HepG2 (cell line): ENCODE results near the gene NFAT5. TPM values are rescaled to one million over a fixed set of nuclear protein-coding genes. Genes with fewer than 3 reads are reported as not detected.

ENCODE experiments used
- ATAC-seq: fragments of 200-7000 bp; cut with Tn5 transposase; 3 replicates; pipeline ENCODE4 v1.9.1; 2020; ENCODE audit warnings: mild to moderate bottlenecking, moderate library complexity
- BruUV-seq: library from RNA; stranded (reverse); fragments of 400-500 nt; replicated peaks from 2 replicates; lab custom pipeline; 2021; lab: Mats Ljungman, UMichigan
- CTCF ChIA-PET: fragments of 300-600 bp; formaldehyde crosslinking; extraction: SDS; loops from one replicate; lab custom pipeline; 2021; ENCODE audit warnings: low total read pairs, inconsistent platforms, low intra/inter-chr PET ratio; lab: Yijun Ruan, JAX
- POLR2A ChIA-PET: fragments of 350-600 bp; sonication (Branson Sonifier 250); formaldehyde crosslinking; loops from one replicate; lab custom pipeline; 2020; ENCODE audit warnings: antibody characterized with exemption, inconsistent platforms; lab: Yijun Ruan, JAX
- DNase-seq: peaks from one replicate; pipeline ENCODE4 v3.0.0-alpha.2; 2015; ENCODE audit warnings: low spot score
- FAIRE-seq: peaks from 3 replicates; lab custom pipeline; 2011; peaks lifted over from hg19 to GRCh38; lab: Jason Lieb, UNC
- H2AFZ ChIP-seq: one replicate; pipeline ENCODE4 v1.6.1; 2011; ENCODE audit warnings: low read length, inconsistent platforms
- H3K27ac ChIP-seq: fragments of 300-600 bp; 3 replicates; pipeline ENCODE4 v1.8.0; 2011; ENCODE audit warnings: mixed run types, mild to moderate bottlenecking, mixed read lengths, low read length, inconsistent platforms; ENCODE audit not compliant: insufficient read depth; ENCODE audit errors: extremely low read length
- H3K27me3 ChIP-seq, 2 experiments: fragments of 200-600 bp in 1 of 2; 2 replicates in 1 of 2; 3 replicates in 1 of 2; pipeline versions ENCODE4 v1.6.0 to v1.8.0; 2011; ENCODE audit warnings: low read length in 2 of 2, mild to moderate bottlenecking in 2 of 2, moderate library complexity in 2 of 2, inconsistent platforms in 1 of 2; ENCODE audit not compliant: insufficient read depth in 2 of 2, control insufficient read depth in 1 of 2
- H3K36me3 ChIP-seq, 2 experiments: fragments of 200-600 bp in 1 of 2; replicated peaks in 1 of 2; 2 replicates in 1 of 2; 3 replicates in 1 of 2; pipeline versions ENCODE4 v1.5.1 to v1.8.0; 2011; ENCODE audit warnings: low read length in 2 of 2, inconsistent platforms in 1 of 2; ENCODE audit not compliant: insufficient read depth in 2 of 2, control insufficient read depth in 1 of 2
- H3K4me1 ChIP-seq: 2 replicates; pipeline ENCODE4 v1.5.1; 2012; ENCODE audit warnings: low read length, inconsistent platforms; ENCODE audit not compliant: insufficient read depth
- H3K4me2 ChIP-seq: 2 replicates; pipeline ENCODE4 v1.6.0; 2011; ENCODE audit warnings: low read depth, low read length, inconsistent platforms
- H3K4me3 ChIP-seq, 3 experiments: fragments of 200-600 bp in 1 of 3; sonication (generic), shearing (Covaris generic) in 1 of 3; replicated peaks in 1 of 3; 2 replicates each; pipeline ENCODE4 v1.5.1; 2011 to 2016; ENCODE audit warnings: low read length in 3 of 3, inconsistent platforms in 2 of 3, low read depth in 2 of 3, mild to moderate bottlenecking in 2 of 3, control low read depth in 1 of 3, mixed read lengths in 1 of 3; ENCODE audit not compliant: insufficient read depth in 1 of 3
- H3K79me2 ChIP-seq: one replicate; pipeline ENCODE4 v1.6.1; 2011; ENCODE audit warnings: low read length, inconsistent platforms; ENCODE audit not compliant: insufficient read depth
- H3K9ac ChIP-seq: 2 replicates; pipeline ENCODE4 v1.6.0; 2011; ENCODE audit warnings: mild to moderate bottlenecking, low read depth, low read length, inconsistent platforms; ENCODE audit not compliant: insufficient read depth
- H3K9me3 ChIP-seq: 2 replicates; pipeline ENCODE4 v1.5.1; 2012; ENCODE audit warnings: mild to moderate bottlenecking, low read length
- H4K20me1 ChIP-seq: 2 replicates; pipeline ENCODE4 v1.6.0; 2011; ENCODE audit warnings: inconsistent platforms, mild to moderate bottlenecking, low read length, moderate library complexity; ENCODE audit not compliant: insufficient read depth
- CHD4 ChIP-seq: fragments of 200-600 bp; sonication (generic); IDR thresholded peaks from 2 replicates; pipeline ENCODE4 v1.7.0; 2017; ENCODE audit warnings: mild to moderate bottlenecking, low read length, borderline replicate concordance
- EED ChIP-seq: sonication (generic); formaldehyde crosslinking; IDR thresholded peaks from 2 replicates; pipeline ENCODE4 v1.5.0; 2020; ENCODE audit warnings: mild to moderate bottlenecking, missing genetic modification reagents
- KDM1A ChIP-seq: IDR thresholded peaks from 2 replicates; pipeline ENCODE4 v1.6.1; 2016; ENCODE audit warnings: missing compliant biosample characterization
- MIER2 ChIP-seq: IDR thresholded peaks from 2 replicates; pipeline ENCODE4 v1.6.1; 2016; ENCODE audit warnings: missing biosample characterization, missing genetic modification reagents
- ZBTB7B ChIP-seq: sonication (generic); formaldehyde crosslinking; IDR thresholded peaks from 2 replicates; pipeline ENCODE4 v1.4.0; 2020; ENCODE audit warnings: missing genetic modification reagents
- ZNF274 ChIP-seq: sonication (generic); formaldehyde crosslinking; IDR thresholded peaks from 2 replicates; pipeline ENCODE4 v1.5.1; 2020; ENCODE audit warnings: mild to moderate bottlenecking, missing genetic modification reagents
- ZNF607 ChIP-seq: sonication (generic); formaldehyde crosslinking; IDR thresholded peaks from 2 replicates; pipeline ENCODE4 v1.5.1; 2020; ENCODE audit warnings: missing genetic modification reagents, mild to moderate bottlenecking, borderline replicate concordance
- ZNF629 ChIP-seq: sonication (generic); formaldehyde crosslinking; conservative IDR thresholded peaks from 2 replicates; pipeline ENCODE4 v1.5.0; 2020; ENCODE audit warnings: missing genetic modification reagents
- ZNF777 ChIP-seq: sonication (generic); formaldehyde crosslinking; IDR thresholded peaks from 2 replicates; pipeline ENCODE4 v1.4.0; 2020; ENCODE audit warnings: missing genetic modification reagents
- ZSCAN20 ChIP-seq: sonication (generic); formaldehyde crosslinking; IDR thresholded peaks from 2 replicates; pipeline ENCODE4 v1.4.0; 2020; ENCODE audit warnings: missing genetic modification reagents, mild to moderate bottlenecking, borderline replicate concordance
- WGBS: methylation state at CpG from one replicate; pipeline ENCODE4 v1.1.6; 2017; ENCODE audit warnings: low lambda C conversion rate; 5-methylcytosine and 5-hydroxymethylcytosine counted together
- in situ Hi-C: cut with HindIII; loops from 2 replicates; pipeline ENCODE4 v1.10.0; 2017; ENCODE audit warnings: low pct_unique_long_range_greater_than_20kb; ENCODE audit not compliant: extremely low pct_ligation_motif_present
- intact Hi-C: fragments of 100-400 bp; cut with micrococcal nuclease; formaldehyde crosslinking; loops from one replicate; pipeline ENCODE4 v1.10.0; 2022; ENCODE audit not compliant: unreplicated experiment
- polyA plus RNA-seq, 8 experiments: library from polyadenylated mRNA; depleted of rRNA in 3 of 8; stranded (reverse) in 7 of 8; unstranded in 1 of 8; fragments of >200 nt; fragmentation: Illumina TruSeq in 4 of 8; extraction: Trizol in 4 of 8; gene quantifications; 2 replicates each; pipeline versions ENCODE4 v1.2.1 to v1.2.3, GENCODE V29; 2011 to 2016; ENCODE audit warnings: low read depth in 4 of 8, missing spikeins in 1 of 8, mixed read lengths in 1 of 8; ENCODE audit not compliant: insufficient read depth in 1 of 8
- total RNA-seq, 5 experiments: library from RNA; depleted of rRNA; stranded (reverse); fragments of >200 nt; fragmentation: Illumina TruSeq; extraction: Trizol; gene quantifications; 2 replicates each; pipeline ENCODE4 v1.2.3, GENCODE V29; 2016; ENCODE audit warnings: low read depth in 1 of 5

NFAT5 gene
- total and polyA plus RNA-seq, 2 of the 13 experiments (the other 11 are each of a cell fraction or from before 2014, with no cell fraction given), result 20.5 to 54.3 TPM

- H3K4me1 ChIP-seq, result peaks cover 52% of the 10 kb centered on the region
- H3K27ac ChIP-seq, result peak overlapping the region; percentile 63
- H3K79me2 ChIP-seq, result no peaks in the 10 kb centered on the region
- BruUV-seq, result no TSS peak
- H3K36me3 ChIP-seq, result no peaks in the 10 kb centered on the region
- ATAC-seq, result no peak
- intact Hi-C loops (no loop called here), in situ Hi-C loops (no loop called here)
- TF ChIP-seq ZNF629 (CRISPR knock-in tag) (peak; percentile 92), CHD4 (0 out of 2 replicates have a peak, but pooled peaks have one; percentile 9), ZSCAN20 (no peak), ZNF607 (CRISPR knock-in tag) (no peak), KDM1A (CRISPR knock-in tag) (0 out of 2 replicates have a peak, but pooled peaks have one; percentile 12), ZNF777 (CRISPR knock-in tag) (no peak), EED (CRISPR knock-in tag) (no peak), MIER2 (CRISPR knock-in tag) (0 out of 2 replicates have a peak, but pooled peaks have one; percentile 17), ZBTB7B (CRISPR knock-in tag) (no peak), ZNF274 (CRISPR knock-in tag) (no peak)
- peak overlapping the region; percentile 64 for H3K9ac ChIP-seq
- no peaks in the 10 kb centered on the region for H3K9me3 ChIP-seq
- CTCF ChIA-PET, result no interaction called here
- POLR2A ChIA-PET, result interaction anchor here (0.6 to 3.0 kb wide), 10 partner anchors 8 to 123 kb away, joined by 3 to 23 read pairs (median 6); partner anchors contain the start of genes CYB5B and NFAT5
- no peaks in the 10 kb centered on the region for H4K20me1 ChIP-seq
- peak overlapping the region; percentile 83 for H2AFZ ChIP-seq
- no peak for DNase-seq
- H3K27me3 ChIP-seq, result no peaks in the 10 kb centered on the region
- peak overlapping the region in 2 of 3 experiments; percentile 20 to 47; a peak in 2 of 6 replicates for H3K4me3 ChIP-seq
- H3K4me2 ChIP-seq, result peak overlapping the region; percentile 72
- FAIRE-seq, result no peak
- 95% methylated on average over 4 of the region's 4 CpGs for WGBS
These were observed 45.4 kb upstream of the NFAT5 start for GRCh38 chr16:69520413-69520799.
